GM21360 (cell line): Measurements from ENCODE around the gene TFDP2.
"Not testable (repeated sequence)": the region's sequence is repeated elsewhere in the genome, so short reads cannot be mapped to it uniquely, and the experiment has no call there.

Experiments
- ATAC-seq: cut with Tn5 transposase; IDR thresholded peaks from one replicate; pipeline ENCODE4 v1.9.1; 2021; ENCODE audit warnings: mild to moderate bottlenecking, moderate library complexity; ENCODE audit not compliant: unreplicated experiment

The TFDP2 gene

GRCh38 chr3:141930801-141931200, 218.5 kb downstream of the TFDP2 start:
- ATAC-seq: no peak

GRCh38 chr3:141929341-141929995, 219.9 kb downstream of the TFDP2 start:
- no peak for ATAC-seq

- no peak for ATAC-seq
Measured at GRCh38 chr3:141928631-141929270, 220.6 kb downstream of the TFDP2 start.

GRCh38 chr3:141926929-141927328, 222.4 kb downstream of the TFDP2 start:
- ATAC-seq: no peak

- not testable (repeated sequence) for ATAC-seq
Measured at GRCh38 chr3:141925677-141926076, 223.7 kb downstream of the TFDP2 start.

GRCh38 chr3:141921316-141921715, 228.0 kb downstream of the TFDP2 start:
- ATAC-seq: no peak

- no peak for ATAC-seq
Measured at GRCh38 chr3:141920701-141921100, 228.6 kb downstream of the TFDP2 start.

- ATAC-seq: no peak
Measured at GRCh38 chr3:141915766-141916165, 233.6 kb downstream of the TFDP2 start.

GRCh38 chr3:141915016-141915415, 234.3 kb downstream of the TFDP2 start:
- no peak for ATAC-seq

- ATAC-seq: no peak
Measured at GRCh38 chr3:141914311-141914710, 235.0 kb downstream of the TFDP2 start.

- ATAC-seq: peak; percentile 49
Measured at GRCh38 chr3:141913150-141913811, 236.1 kb downstream of the TFDP2 start.

- not testable (repeated sequence) for ATAC-seq
Measured at GRCh38 chr3:141909986-141910385, 239.4 kb downstream of the TFDP2 start.

- ATAC-seq: no peak
Measured at GRCh38 chr3:141909408-141909807, 239.9 kb downstream of the TFDP2 start.

GRCh38 chr3:141905129-141905528, 244.2 kb downstream of the TFDP2 start:
- ATAC-seq: no peak

- ATAC-seq: no peak
Measured at GRCh38 chr3:141904203-141904602, 245.1 kb downstream of the TFDP2 start.

- no peak for ATAC-seq
Measured at GRCh38 chr3:141901914-141902313, 247.4 kb downstream of the TFDP2 start.

GRCh38 chr3:141900343-141900742, 249.0 kb downstream of the TFDP2 start:
- no peak for ATAC-seq

- no peak for ATAC-seq
Measured at GRCh38 chr3:141898908-141899307, 250.4 kb downstream of the TFDP2 start.

- no peak for ATAC-seq
Measured at GRCh38 chr3:141895731-141896130, 253.6 kb downstream of the TFDP2 start.

GRCh38 chr3:141894524-141895176, 254.7 kb downstream of the TFDP2 start:
- no peak for ATAC-seq
